Measurements from ENCODE around the gene AVEN. TPM values are rescaled to one million over a fixed set of nuclear protein-coding genes. Genes with fewer than 3 reads are reported as not detected.

AVEN gene
- total RNA-seq, 1 donor from 2014 or later = 17.1 TPM

DNA sequence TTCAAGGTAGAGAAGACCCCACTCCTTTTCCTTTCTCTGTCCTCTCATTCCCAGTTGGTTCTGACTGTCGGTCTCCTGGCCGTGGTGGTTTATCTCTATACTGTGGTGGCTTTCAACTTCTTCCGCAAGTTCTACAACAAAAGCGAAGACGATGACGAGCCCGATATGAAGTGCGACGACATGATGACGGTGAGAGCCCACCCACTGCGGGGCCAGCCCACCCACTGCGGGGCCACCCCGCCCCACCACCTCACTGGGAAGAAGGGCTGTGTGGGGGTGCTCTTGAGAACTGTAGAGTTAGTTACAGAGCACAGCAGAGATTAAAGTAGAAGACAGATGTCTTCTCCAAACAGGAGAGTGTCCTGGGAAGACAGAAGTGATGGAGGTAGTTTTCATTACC, 181.3 kb downstream of the AVEN start:
- Mint-ChIP-seq H3K4me3 (no peak overlapping the region), H3K27ac (no peak overlapping the region), H3K4me1 (no peaks in the 10 kb centered on the region), H3K36me3 (ENCODE audit: low read depth) (no peaks in the 10 kb centered on the region), H3K27me3 (no peaks in the 10 kb centered on the region), H3K9me3 (no peaks in the 10 kb centered on the region)
- intact Hi-C loops (cut with micrococcal nuclease) = no loop called here
- no peak for DNase-seq

DNA sequence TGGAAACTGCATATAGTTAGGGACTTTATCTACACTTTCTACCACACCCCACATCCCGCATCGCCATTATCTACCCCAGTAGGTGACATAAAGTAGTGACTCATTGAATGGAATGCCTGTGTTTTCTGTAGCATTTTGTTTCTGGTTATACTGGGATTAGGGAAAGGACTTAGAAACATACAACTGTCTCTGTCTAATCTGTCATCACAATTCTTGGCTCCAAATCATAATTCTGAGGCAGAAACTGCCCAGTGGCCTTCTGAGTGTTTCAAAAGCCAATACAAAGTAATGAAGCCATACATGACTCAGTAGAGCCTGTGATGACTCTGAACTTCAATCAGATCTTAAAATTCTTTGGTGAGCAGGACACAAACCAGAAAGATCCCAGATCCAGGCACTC, 186.4 kb downstream of the AVEN start:
- Mint-ChIP-seq H3K9me3 (no peaks in the 10 kb centered on the region), H3K27me3 (peaks cover 2% of the 10 kb centered on the region), H3K4me3 (no peak overlapping the region), H3K36me3 (ENCODE audit: low read depth) (no peaks in the 10 kb centered on the region), H3K4me1 (no peaks in the 10 kb centered on the region), H3K27ac (no peak overlapping the region)
- intact Hi-C loops (cut with micrococcal nuclease) = no loop called here
- no peak for DNase-seq

DNA sequence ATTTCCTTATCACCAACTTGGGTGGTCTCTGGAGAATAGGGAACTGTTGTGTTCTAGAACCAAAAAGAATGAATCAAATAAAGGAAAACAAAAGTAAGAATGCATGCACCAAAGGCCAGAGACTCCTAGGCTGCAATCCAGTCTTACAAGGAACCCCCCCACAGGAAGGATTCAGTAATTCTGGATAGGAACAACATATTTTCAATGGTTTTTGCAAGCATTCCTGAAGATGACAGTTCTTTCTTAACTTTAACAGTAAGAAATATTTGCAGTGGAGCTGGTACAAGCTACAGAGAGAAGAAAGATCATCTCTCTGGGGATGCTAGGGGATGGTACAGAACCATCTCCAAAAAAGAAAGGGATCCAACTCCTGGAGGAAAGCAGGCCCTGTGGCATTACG, 186.9 kb downstream of the AVEN start:
- Mint-ChIP-seq H3K36me3 (ENCODE audit: low read depth) (no peaks in the 10 kb centered on the region), H3K27ac (no peak overlapping the region), H3K27me3 (peaks cover 2% of the 10 kb centered on the region), H3K4me1 (no peaks in the 10 kb centered on the region), H3K4me3 (no peak overlapping the region), H3K9me3 (no peaks in the 10 kb centered on the region)
- DNase-seq = no peak
- intact Hi-C loops (cut with micrococcal nuclease) = no loop called here

DNA sequence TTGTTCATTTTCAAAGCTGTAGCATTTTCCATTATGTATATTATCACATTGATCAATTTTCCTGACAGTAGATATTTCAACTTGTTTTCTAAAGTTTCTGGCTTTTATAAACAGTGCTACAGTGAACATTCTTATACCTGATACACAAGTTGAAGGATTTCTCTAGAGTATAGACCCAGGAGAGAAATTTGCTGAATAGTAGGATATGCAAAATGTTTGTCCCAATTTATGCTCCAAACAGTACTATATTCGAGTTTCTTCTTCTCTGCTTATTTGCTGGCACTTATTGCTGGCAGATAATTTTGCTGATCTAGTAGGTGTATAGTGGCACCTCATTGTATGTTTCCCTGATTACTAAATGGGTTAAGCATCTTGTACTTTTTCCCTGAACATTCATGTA, 187.9 kb downstream of the AVEN start:
- Mint-ChIP-seq H3K4me1 (no peaks in the 10 kb centered on the region), H3K27me3 (peaks cover 2% of the 10 kb centered on the region), H3K36me3 (ENCODE audit: low read depth) (no peaks in the 10 kb centered on the region), H3K4me3 (no peak overlapping the region), H3K27ac (no peak overlapping the region), H3K9me3 (no peaks in the 10 kb centered on the region)
- no peak for DNase-seq
- intact Hi-C loops (cut with micrococcal nuclease) = no loop called here

DNA sequence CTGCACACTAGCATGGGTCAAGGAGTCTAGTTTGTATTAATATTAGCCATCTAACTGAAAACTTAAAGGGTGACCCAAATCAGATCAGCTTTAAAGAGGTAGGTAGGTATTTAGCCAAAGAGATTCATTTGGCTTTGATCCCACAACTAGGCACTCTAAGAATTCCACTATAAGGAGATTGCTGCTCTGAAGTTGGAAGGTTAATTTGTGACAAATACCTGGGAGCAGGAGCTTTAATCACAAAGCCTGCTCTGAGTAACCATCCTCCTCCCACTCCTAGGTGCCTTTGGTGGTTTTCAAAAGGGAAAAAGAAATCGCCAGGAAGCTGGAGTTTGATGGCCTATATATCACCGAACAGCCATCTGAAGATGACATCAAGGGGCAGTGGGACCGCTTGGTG, 191.0 kb downstream of the AVEN start:
- no peaks in the 10 kb centered on the region for H3K4me1 Mint-ChIP-seq
- DNase-seq = no peak
- no peak overlapping the region for H3K4me3 Mint-ChIP-seq
- H3K27me3 Mint-ChIP-seq = peaks cover 2% of the 10 kb centered on the region
- H3K36me3 Mint-ChIP-seq (ENCODE audit: low read depth) = no peaks in the 10 kb centered on the region
- H3K27ac Mint-ChIP-seq = no peak overlapping the region
- H3K9me3 Mint-ChIP-seq = no peaks in the 10 kb centered on the region
- intact Hi-C loops (cut with micrococcal nuclease) = no loop called here

DNA sequence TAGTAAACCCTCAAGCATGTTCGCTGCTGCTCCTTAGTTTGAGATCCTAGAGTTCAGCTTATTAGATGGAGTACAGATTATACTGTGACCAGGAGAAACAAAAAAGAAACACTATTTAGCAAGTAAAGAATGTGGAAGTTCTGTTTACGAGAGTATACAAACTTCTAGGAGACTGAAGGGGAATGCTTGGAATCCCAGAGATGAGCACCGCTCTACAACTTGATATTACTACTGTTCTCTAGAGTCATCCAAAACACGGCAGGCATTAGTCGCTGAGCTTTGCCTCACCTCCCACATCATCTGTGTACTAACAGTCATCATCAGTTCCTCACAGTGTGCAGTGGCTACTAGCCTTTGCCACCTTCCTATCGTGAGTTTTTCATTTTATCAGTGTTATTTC, 192.1 kb downstream of the AVEN start:
- intact Hi-C loops (cut with micrococcal nuclease) = no loop called here
- Mint-ChIP-seq H3K4me3 (no peak overlapping the region), H3K9me3 (no peaks in the 10 kb centered on the region), H3K4me1 (no peaks in the 10 kb centered on the region), H3K36me3 (ENCODE audit: low read depth) (no peaks in the 10 kb centered on the region), H3K27me3 (peaks cover 2% of the 10 kb centered on the region), H3K27ac (no peak overlapping the region)
- DNase-seq = no peak

DNA sequence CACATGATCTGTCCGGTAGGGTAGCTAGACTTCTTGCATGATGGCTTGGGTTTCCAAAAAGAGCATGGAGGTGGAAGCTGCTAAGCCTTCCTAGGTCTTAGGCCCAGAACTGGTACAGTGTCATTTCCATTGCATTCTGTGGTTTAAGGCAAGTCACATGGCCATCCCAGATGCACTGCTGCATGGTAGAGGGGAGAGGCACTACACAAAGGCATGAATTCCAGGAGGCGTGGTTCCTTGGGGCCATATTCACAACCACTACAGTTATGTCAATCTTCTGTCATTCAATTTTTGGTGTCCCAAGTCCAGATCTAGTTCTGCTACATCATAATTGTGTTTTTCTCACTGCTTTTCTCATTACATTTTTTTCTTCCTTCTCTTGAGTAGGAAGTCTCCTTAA, 192.9 kb downstream of the AVEN start:
- intact Hi-C loops (cut with micrococcal nuclease) = no loop called here
- no peak overlapping the region for H3K27ac Mint-ChIP-seq
- no peak overlapping the region for H3K4me3 Mint-ChIP-seq
- H3K27me3 Mint-ChIP-seq = no peaks in the 10 kb centered on the region
- no peak for DNase-seq
- no peaks in the 10 kb centered on the region for H3K36me3 Mint-ChIP-seq (ENCODE audit: low read depth)
- no peaks in the 10 kb centered on the region for H3K4me1 Mint-ChIP-seq
- no peaks in the 10 kb centered on the region for H3K9me3 Mint-ChIP-seq

DNA sequence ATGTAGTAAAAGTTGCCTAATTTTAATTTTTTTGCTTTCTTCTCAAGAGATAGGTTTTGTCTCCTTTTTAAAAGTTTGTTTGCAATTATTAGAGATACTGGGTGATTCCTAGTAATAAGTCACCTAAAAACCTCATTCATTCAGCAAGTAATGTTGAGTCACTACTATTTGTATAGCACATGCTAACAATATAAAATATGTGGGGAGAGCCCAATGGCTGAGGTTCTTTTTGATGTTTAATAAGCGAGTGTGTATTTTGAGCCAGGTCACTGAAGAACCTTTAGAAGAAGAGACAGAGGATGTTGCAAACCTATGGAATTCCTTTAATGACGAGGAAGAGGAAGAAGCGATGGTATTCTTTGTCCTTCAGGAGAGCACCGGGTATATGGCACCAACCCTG, 194.4 kb downstream of the AVEN start:
- Mint-ChIP-seq H3K36me3 (ENCODE audit: low read depth) (no peaks in the 10 kb centered on the region), H3K27me3 (no peaks in the 10 kb centered on the region), H3K4me1 (no peaks in the 10 kb centered on the region), H3K27ac (no peak overlapping the region), H3K9me3 (no peaks in the 10 kb centered on the region), H3K4me3 (no peak overlapping the region)
- intact Hi-C loops (cut with micrococcal nuclease) = no loop called here
- DNase-seq = no peak

DNA sequence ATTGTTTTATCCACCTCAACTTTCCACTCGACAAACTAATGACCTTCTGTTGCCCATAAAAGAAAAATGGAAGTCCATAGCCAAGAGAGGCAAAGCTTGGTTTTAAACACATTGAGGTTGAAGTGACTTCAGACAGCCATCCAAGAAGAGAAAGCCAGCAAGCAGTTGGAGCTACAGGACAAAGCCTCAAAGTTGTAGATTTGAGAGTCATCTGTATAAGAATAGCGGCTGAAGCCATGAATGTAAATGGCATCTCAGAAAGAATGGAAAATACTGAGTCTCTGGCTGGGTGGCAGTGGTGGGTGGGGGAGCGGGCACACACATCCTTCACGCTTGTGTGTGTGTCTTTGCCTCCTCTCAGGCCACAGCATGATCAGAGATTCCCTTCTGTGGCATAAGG, 194.8 kb downstream of the AVEN start:
- Mint-ChIP-seq H3K36me3 (ENCODE audit: low read depth) (no peaks in the 10 kb centered on the region), H3K9me3 (no peaks in the 10 kb centered on the region), H3K27me3 (no peaks in the 10 kb centered on the region), H3K4me3 (no peak overlapping the region), H3K27ac (no peak overlapping the region), H3K4me1 (no peaks in the 10 kb centered on the region)
- DNase-seq = no peak
- intact Hi-C loops (cut with micrococcal nuclease) = no loop called here

DNA sequence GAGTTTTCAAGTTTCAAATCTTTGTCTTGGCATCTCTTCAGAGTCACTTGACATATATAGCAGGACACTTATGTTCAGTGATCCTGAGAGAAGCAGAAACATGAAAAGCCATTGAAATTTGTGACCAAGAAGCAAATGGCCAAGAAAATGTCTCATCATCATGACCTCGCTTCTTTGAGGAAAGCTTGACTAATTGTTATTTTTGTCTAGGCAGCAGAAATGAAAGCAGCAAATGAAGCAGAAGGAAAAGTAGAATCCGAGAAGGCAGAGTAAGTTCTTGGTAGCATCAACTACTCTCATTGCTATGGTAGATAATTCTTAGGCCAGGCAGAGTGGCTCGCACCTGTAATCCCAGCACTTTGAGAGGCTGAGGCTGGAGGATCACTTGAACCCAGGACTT, 198.4 kb downstream of the AVEN start:
- Mint-ChIP-seq H3K27ac (no peak overlapping the region), H3K27me3 (no peaks in the 10 kb centered on the region), H3K36me3 (ENCODE audit: low read depth) (no peaks in the 10 kb centered on the region), H3K9me3 (no peaks in the 10 kb centered on the region), H3K4me1 (no peaks in the 10 kb centered on the region), H3K4me3 (no peak overlapping the region)
- DNase-seq = no peak
- intact Hi-C loops (cut with micrococcal nuclease) = no loop called here

DNA sequence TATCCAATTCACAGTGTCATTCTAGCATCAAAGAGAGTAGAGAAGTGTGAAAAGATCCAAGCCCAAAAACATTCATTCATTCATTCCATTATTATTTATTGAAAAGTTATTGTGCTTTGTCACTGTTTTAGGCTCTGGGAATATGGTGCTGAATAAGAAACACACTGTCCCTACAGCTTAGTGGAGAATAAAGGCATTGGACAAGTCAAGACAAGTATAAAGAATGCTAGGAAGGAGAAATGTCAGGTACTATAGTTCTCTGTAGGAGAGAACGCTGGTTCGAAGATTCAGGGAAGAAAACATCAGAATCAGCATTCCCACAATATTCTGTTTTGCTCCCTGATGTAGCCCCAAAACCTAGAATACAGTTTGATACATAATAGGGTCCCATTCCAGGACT, 199.5 kb downstream of the AVEN start:
- intact Hi-C loops (cut with micrococcal nuclease) = no loop called here
- Mint-ChIP-seq H3K4me3 (no peak overlapping the region), H3K9me3 (no peaks in the 10 kb centered on the region), H3K36me3 (ENCODE audit: low read depth) (no peaks in the 10 kb centered on the region), H3K4me1 (no peaks in the 10 kb centered on the region), H3K27ac (no peak overlapping the region), H3K27me3 (no peaks in the 10 kb centered on the region)
- DNase-seq = no peak

DNA sequence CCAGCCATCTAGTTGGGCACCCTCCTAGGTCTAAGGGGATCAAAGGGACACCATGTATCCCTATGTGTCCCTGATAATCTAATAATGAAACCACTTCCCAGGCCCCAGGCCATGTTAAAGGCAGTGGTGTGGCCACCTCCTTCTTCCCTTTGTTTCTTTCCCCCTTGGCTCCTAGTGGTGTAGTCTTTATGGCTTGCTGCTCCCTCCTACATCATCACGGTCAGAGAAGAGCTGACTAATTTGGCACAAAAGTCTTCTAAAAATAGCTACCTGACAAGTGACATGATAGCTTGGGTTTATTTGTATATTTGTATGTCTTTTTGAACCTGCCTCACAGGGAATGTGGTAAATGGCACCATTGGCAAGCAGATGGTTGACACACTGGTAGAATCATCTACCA, 201.7 kb downstream of the AVEN start:
- H3K27ac Mint-ChIP-seq = no peak overlapping the region
- no peaks in the 10 kb centered on the region for H3K27me3 Mint-ChIP-seq
- intact Hi-C loops (cut with micrococcal nuclease) = no loop called here
- DNase-seq = no peak
- no peaks in the 10 kb centered on the region for H3K4me1 Mint-ChIP-seq
- no peak overlapping the region for H3K4me3 Mint-ChIP-seq
- no peaks in the 10 kb centered on the region for H3K9me3 Mint-ChIP-seq
- no peaks in the 10 kb centered on the region for H3K36me3 Mint-ChIP-seq (ENCODE audit: low read depth)

DNA sequence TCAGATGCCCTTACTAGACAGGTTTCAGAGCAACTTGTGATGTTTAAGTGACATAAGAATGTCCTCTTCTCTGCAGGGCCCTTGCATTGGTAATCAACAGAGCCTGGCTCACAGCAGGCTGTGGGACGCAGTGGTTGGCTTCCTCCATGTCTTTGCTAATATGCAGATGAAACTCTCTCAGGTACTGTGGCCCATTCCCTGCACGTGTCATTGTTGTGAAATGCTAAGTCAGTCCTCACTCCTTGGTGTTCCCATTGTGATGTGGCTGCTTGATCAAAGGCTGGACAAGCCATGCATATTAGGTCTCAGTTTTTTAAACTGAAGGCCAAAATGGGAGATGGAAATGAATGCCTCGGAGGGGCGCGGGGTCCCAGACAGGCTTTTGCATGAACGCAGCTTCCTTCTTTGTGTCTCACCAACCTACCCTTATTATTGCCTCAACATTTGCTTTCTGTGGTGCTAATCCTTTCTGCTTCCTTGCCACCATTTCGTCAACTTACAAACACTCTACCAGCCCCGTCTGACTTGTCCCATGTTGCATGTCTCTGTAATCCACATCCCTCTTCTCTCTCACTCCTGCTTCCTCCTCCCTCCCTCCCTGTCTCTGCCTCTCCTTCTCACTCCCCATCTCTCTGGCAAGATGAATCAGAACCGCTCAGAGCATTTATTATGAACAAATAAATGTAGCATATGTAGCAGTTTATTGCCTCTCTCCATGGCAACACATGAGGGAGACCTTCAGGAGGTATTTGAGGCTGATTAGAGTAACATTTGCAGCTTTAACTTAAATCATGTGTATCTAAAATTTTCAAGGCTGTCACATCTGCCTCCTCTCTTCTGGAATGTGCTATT, 203.9 kb downstream of the AVEN start:
- Mint-ChIP-seq H3K9me3 (no peaks in the 10 kb centered on the region), H3K27me3 (peaks cover 2% of the 10 kb centered on the region), H3K27ac (no peak overlapping the region), H3K4me1 (no peaks in the 10 kb centered on the region), H3K36me3 (ENCODE audit: low read depth) (no peaks in the 10 kb centered on the region), H3K4me3 (no peak overlapping the region)
- intact Hi-C loops (cut with micrococcal nuclease) = no loop called here
- no peak for DNase-seq

DNA sequence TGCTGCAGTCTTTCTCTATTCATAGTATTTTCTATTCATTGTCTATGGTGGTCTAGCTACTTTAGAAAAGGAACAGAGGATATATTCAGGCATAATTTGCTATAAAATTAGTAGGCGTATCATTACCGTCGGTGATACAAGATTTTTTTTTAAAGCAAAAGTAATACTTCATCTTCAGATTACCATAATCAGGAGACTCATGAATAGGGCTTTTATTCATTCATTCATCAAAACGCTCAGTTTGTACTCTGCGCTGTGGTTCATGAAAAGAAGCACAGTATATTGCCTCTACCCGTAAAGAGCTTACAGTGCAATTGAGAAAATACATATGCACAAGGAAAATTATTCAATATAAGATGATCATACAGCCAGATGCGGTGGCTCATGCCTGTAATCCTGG, 207.4 kb downstream of the AVEN start:
- no peaks in the 10 kb centered on the region for H3K36me3 Mint-ChIP-seq (ENCODE audit: low read depth)
- H3K27me3 Mint-ChIP-seq = peaks cover 2% of the 10 kb centered on the region
- intact Hi-C loops (cut with micrococcal nuclease) = no loop called here
- DNase-seq = no peak
- H3K4me3 Mint-ChIP-seq = no peak overlapping the region
- H3K9me3 Mint-ChIP-seq = no peaks in the 10 kb centered on the region
- no peaks in the 10 kb centered on the region for H3K4me1 Mint-ChIP-seq
- H3K27ac Mint-ChIP-seq = no peak overlapping the region

DNA sequence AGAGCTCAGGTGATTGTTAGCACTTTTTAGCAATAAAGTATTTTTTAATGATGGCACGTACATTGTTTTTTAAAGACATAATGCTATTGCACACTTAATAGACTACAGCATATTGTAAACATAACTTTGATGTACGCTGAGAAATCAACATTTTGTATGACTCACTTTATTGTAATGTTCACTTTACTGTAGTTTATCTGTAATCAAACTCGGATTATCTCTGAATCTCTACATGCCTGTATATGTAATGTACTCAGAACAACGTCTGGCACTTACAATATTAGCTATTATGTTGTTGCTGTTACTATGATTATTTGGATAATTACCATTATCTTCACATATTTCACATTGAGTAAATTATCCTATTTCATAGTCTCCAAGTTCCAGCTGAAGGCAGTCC, 208.7 kb downstream of the AVEN start:
- no peaks in the 10 kb centered on the region for H3K9me3 Mint-ChIP-seq
- no peaks in the 10 kb centered on the region for H3K36me3 Mint-ChIP-seq (ENCODE audit: low read depth)
- H3K27ac Mint-ChIP-seq = no peak overlapping the region
- H3K27me3 Mint-ChIP-seq = peaks cover 2% of the 10 kb centered on the region
- DNase-seq = no peak
- H3K4me1 Mint-ChIP-seq = no peaks in the 10 kb centered on the region
- intact Hi-C loops (cut with micrococcal nuclease) = no loop called here
- no peak overlapping the region for H3K4me3 Mint-ChIP-seq
